Mesothelial cell of epicardium (in vitro differentiated cells): ENCODE results near the gene RAD23B. TPM values are rescaled to one million over a fixed set of nuclear protein-coding genes. Genes with fewer than 3 reads are reported as not detected.

Experiments used
- DNase-seq, 2 experiments: peaks; one replicate each; pipeline ENCODE4 v3.0.0; 2021; ENCODE audit warnings: low spot score in 2 of 2; ENCODE audit not compliant: unreplicated experiment in 2 of 2
- H3K27ac Mint-ChIP-seq: 2 replicates; pipeline ENCODE4 v1.8.0; 2021; ENCODE audit warnings: mixed read lengths
- H3K27me3 Mint-ChIP-seq: 2 replicates; pipeline ENCODE4 v1.8.0; 2021; ENCODE audit warnings: low read depth, mixed read lengths
- H3K36me3 Mint-ChIP-seq: 2 replicates; pipeline ENCODE4 v1.8.0; 2021; ENCODE audit warnings: mixed read lengths
- H3K4me1 Mint-ChIP-seq: 2 replicates; pipeline ENCODE4 v1.8.0; 2021; ENCODE audit warnings: mixed read lengths
- H3K4me3 Mint-ChIP-seq: 2 replicates; pipeline ENCODE4 v1.8.0; 2021; ENCODE audit warnings: mild to moderate bottlenecking, moderate library complexity, mixed read lengths
- H3K9me3 Mint-ChIP-seq: 2 replicates; pipeline ENCODE4 v1.8.0; 2021; ENCODE audit warnings: mixed read lengths
- total RNA-seq: library from RNA; stranded (reverse); gene quantifications from 3 replicates; pipeline ENCODE4 v1.2.1, GENCODE V29; 2021
- TF ChIP-seq, protein P1 (sequence below): fragments of 200-600 bp; sonication (generic); IDR thresholded peaks from one replicate; pipeline ENCODE4 v1.5.0; 2021; ENCODE audit warnings: antibody characterized with exemption; ENCODE audit not compliant: unreplicated experiment

Gene RAD23B
- total RNA-seq, 1 donor from 2014 or later: 101 TPM

DNA sequence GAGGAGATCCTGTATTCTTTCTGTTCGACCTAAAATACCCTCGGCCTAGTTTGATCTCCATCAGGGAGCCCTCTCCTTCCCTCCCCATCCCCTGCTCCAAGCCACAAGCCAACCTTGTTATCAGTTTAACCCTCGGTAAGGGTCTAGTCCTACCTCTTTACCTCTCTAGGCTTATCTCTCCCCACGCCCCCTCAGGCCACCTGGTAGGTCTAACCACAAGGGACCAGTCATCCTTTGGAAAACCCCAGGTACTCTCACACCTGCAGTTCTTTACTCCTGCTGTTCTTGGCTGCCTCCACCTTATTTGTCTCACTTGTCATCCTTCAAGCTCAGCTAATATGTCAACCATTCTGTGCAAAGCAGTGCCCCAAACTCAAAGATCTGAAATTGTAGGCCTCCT lies 78.7 kb downstream of the RAD23B start:
- H3K9me3 Mint-ChIP-seq: peaks cover 3% of the 10 kb centered on the region
- no peaks in the 10 kb centered on the region for H3K36me3 Mint-ChIP-seq
- no peak overlapping the region for H3K4me3 Mint-ChIP-seq
- H3K27me3 Mint-ChIP-seq: no peaks in the 10 kb centered on the region
- H3K27ac Mint-ChIP-seq: peak overlapping the region; percentile 14
- H3K4me1 Mint-ChIP-seq: peaks cover 11% of the 10 kb centered on the region
- no peak for DNase-seq
- TF ChIP-seq, protein P1, sequence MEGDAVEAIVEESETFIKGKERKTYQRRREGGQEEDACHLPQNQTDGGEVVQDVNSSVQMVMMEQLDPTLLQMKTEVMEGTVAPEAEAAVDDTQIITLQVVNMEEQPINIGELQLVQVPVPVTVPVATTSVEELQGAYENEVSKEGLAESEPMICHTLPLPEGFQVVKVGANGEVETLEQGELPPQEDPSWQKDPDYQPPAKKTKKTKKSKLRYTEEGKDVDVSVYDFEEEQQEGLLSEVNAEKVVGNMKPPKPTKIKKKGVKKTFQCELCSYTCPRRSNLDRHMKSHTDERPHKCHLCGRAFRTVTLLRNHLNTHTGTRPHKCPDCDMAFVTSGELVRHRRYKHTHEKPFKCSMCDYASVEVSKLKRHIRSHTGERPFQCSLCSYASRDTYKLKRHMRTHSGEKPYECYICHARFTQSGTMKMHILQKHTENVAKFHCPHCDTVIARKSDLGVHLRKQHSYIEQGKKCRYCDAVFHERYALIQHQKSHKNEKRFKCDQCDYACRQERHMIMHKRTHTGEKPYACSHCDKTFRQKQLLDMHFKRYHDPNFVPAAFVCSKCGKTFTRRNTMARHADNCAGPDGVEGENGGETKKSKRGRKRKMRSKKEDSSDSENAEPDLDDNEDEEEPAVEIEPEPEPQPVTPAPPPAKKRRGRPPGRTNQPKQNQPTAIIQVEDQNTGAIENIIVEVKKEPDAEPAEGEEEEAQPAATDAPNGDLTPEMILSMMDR: no peak

DNA sequence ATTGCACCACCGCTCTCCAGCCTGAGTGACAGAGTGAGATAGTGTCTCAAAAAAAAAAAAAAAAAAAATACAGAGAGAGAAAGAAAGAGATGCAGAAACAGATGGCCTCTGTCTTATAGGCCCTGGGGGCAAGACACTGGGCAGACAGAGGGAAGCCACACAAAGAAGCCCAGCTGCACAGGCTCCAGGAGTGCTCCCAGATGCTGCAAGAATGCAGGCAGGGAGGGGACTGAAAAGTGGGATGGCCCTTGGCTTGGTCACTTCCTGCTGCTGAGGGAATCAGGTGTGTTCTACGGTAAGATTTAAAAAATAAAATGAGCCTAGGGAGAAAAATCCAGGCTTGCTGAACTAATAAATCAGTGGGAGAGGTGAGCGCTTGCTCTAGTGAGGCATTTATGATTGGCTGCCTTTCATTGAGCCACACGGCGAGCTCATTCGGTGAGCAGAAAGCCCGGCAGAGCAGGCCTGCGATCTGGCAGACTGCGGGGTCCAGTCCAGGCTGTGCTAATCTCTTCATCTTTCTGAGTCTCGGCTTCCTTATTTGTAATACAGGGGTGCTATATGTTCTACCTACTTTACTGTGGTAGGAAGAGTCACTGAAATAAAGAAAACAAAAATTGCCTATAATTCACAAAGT lies 80.6 kb downstream of the RAD23B start:
- TF ChIP-seq, protein P1: no peak
- Mint-ChIP-seq H3K36me3 (no peaks in the 10 kb centered on the region), H3K27me3 (no peaks in the 10 kb centered on the region), H3K27ac (peak overlapping the region; percentile 88), H3K4me1 (peaks cover 15% of the 10 kb centered on the region), H3K9me3 (peaks cover 3% of the 10 kb centered on the region), H3K4me3 (peak overlapping the region; percentile 53)
- no peak for DNase-seq

DNA sequence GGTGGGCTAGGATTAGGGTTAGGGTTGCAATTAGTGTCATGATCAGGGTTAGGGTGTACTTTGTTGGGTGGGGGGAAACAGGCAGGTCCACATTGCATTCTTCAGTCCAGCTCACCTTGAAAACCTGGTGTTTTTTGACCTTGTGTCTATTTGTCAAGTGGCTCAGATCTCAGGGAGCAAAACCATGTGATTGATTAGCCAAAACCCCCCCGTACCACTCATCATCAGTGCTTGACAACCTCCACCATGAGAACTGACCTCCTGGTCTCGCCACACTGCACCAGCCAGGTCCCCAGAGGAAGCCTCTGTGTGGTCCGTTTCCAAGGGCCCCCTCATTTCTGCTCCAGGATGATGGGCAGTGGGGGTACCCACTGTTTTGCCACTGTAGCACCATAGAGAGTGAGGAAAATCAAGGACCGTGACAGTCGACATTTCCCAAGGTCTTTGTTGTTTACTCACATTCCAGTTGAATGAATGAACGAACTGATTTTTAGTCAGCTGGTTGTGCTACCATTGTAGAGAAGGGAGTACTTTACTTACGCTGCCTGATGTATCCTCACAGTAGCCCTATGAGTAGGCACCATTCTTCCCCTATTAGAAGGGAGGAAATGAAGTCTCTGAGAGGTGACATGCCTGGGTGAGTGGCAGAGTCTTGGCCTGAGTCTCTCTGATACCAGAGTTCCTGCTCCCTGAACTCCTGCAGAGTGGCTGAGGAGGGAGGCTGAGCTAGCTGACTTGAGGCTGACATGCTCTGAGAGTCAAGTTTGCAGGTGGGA lies 84.8 kb downstream of the RAD23B start:
- Mint-ChIP-seq H3K4me1 (peaks cover 18% of the 10 kb centered on the region), H3K4me3 (no peak overlapping the region), H3K27me3 (no peaks in the 10 kb centered on the region), H3K9me3 (no peaks in the 10 kb centered on the region), H3K27ac (peak overlapping the region; percentile 16), H3K36me3 (no peaks in the 10 kb centered on the region)
- no peak for DNase-seq
- TF ChIP-seq, protein P1: no peak

DNA sequence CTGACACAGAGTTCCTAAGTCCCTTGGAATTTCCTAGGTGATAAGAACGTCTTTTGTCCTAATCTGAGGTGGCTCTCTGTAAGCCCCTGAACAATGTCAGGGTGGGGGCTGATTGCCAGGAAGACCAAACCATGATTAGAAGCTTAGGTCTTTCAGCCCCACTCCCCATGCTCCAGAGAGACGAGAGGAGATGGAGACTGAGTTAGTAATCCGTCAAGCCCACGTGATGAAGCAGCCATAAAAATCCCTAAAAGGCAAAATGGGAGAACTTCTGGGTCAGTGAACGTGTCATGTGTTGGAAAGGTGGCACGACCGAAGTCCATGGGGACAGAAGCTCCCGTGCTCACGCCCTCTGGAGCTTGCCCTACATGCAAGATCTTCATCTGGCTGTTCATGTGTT lies 85.6 kb downstream of the RAD23B start:
- Mint-ChIP-seq H3K27ac (peak overlapping the region; percentile 28), H3K36me3 (no peaks in the 10 kb centered on the region), H3K9me3 (no peaks in the 10 kb centered on the region), H3K27me3 (no peaks in the 10 kb centered on the region), H3K4me3 (no peak overlapping the region), H3K4me1 (peaks cover 13% of the 10 kb centered on the region)
- TF ChIP-seq, protein P1: no peak
- DNase-seq: no peak

DNA sequence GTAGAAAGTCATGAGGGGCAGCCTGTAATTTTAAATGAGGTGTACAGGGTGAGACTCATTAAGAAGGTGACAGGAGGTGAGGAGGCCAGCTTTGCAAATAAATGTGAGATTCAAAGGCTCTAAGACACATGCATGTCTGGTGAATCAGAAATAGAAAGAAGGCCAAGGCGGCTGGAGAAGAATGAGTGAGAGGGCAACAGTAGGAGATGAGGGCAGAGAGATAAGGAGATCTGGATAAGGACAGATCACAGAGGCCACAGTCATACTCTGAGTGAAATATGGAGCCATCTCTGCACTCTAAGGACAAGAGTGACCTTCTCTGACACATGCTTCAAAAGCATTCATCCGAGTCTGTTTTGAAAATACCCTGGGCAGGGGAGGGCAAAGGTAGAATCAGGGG lies 90.7 kb downstream of the RAD23B start:
- no peak overlapping the region for H3K4me3 Mint-ChIP-seq
- H3K36me3 Mint-ChIP-seq: no peaks in the 10 kb centered on the region
- H3K27ac Mint-ChIP-seq: no peak overlapping the region
- DNase-seq: no peak
- TF ChIP-seq, protein P1: no peak
- H3K4me1 Mint-ChIP-seq: peaks cover 4% of the 10 kb centered on the region
- H3K9me3 Mint-ChIP-seq: no peaks in the 10 kb centered on the region
- H3K27me3 Mint-ChIP-seq: no peaks in the 10 kb centered on the region
